Spleen (tissue), 7 donors: ENCODE data around the gene NXPH4.

Experiments
- POLR2A ChIP-seq, 3 donors: fragments of 450-650 bp; IDR thresholded peaks; one replicate each; pipeline ENCODE4 v1.5.1; 2017; ENCODE audit warnings: antibody characterized with exemption in 3 of 3, mild to moderate bottlenecking in 1 of 3
- POLR2AphosphoS5 ChIP-seq, 3 donors: sonication (generic); formaldehyde crosslinking; IDR thresholded peaks; one replicate each; pipeline ENCODE4 v1.5.1; 2017; ENCODE audit warnings: antibody characterized with exemption in 3 of 3
- TF ChIP-seq, protein P1 (sequence below), 11 experiments: fragments of 200-600 bp in 7 of 11; fragments of 450-650 bp in 4 of 11; sonication (generic) in 4 of 11; IDR thresholded peaks in 8 of 11; conservative IDR thresholded peaks in 3 of 11; 1 replicate in 7 of 11; 2 replicates in 4 of 11; pipeline versions ENCODE4 v1.4.0 to v1.8.0; 2016 to 2021; ENCODE audit warnings: antibody characterized with exemption in 11 of 11, inconsistent platforms in 4 of 11, mild to moderate bottlenecking in 1 of 11
- donor health status: DM: no; HTN: no; CAD: no; lungs with moderate emphysema.
- donor health status: DM: no; HTN: no; CAD: no.
- donor health status: DM: no; HTN: no; CAD: no.

DNA sequence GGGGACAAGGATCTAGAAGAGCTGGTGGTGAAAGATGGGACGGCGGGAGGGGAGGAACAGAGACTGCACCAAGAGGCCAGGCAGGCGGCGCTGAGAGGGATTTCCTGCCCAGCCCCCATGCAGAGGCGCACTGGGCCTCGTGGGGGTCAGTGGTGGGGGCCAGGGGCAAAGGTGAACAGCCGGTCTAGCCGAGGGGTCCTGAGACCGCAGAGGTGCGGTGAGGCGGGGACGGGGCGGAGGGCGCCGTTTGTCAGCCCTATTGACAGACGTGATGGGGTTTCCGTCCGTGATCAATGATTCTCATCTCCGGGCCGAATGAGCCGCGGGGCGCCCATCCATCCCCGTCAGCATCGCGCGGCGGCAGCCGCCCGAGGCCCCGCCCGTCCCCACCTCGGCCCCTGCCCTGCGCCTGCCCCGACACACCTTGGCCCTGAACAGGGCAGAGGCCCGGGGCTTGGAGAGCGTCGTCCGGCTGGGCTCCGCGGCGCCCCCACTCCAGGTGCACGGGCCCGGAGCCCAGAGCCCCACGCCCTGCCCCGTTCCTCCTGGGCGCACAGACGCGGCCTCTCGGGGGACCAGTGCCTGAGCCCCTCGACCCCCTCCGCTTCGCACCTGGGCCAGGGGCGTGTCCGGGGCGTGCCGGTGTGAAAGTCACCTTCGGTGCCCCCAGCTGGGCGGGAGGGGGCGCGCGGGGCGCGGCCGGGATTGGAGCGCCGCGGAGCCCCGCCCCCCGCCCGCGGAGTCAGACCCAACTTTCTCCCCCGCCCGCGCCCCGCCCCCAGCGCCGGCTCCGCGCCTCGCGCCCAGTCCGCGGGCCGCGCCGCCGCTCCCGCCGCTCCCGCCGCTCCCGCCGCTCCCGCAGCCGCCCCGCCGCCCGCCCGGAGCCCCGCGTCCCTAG, at the start of gene NXPH4:
- TF ChIP-seq, protein P1, sequence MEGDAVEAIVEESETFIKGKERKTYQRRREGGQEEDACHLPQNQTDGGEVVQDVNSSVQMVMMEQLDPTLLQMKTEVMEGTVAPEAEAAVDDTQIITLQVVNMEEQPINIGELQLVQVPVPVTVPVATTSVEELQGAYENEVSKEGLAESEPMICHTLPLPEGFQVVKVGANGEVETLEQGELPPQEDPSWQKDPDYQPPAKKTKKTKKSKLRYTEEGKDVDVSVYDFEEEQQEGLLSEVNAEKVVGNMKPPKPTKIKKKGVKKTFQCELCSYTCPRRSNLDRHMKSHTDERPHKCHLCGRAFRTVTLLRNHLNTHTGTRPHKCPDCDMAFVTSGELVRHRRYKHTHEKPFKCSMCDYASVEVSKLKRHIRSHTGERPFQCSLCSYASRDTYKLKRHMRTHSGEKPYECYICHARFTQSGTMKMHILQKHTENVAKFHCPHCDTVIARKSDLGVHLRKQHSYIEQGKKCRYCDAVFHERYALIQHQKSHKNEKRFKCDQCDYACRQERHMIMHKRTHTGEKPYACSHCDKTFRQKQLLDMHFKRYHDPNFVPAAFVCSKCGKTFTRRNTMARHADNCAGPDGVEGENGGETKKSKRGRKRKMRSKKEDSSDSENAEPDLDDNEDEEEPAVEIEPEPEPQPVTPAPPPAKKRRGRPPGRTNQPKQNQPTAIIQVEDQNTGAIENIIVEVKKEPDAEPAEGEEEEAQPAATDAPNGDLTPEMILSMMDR (IDR thresholded peaks at IDR 0.05 in 8 of 11, conservative IDR thresholded peaks at IDR 0.05 in 3 of 11), result no peak
- TF ChIP-seq POLR2A (IDR thresholded peaks at IDR 0.05), result no peak
- peak in 1 of 3 donors; percentile 31 for TF ChIP-seq POLR2AphosphoS5 (IDR thresholded peaks at IDR 0.05)
